ENCODE measurements around the gene TNFRSF1B. TPM values are rescaled to one million over a fixed set of nuclear protein-coding genes. Genes with fewer than 3 reads are reported as not detected.

TNFRSF1B gene
- total RNA-seq, 4 donors from 2014 or later, result 2.1 to 17.5 (median 10.3) TPM

GRCh38 chr1:12173041-12173509 lies 6.3 kb downstream of the TNFRSF1B start:
- Histone ChIP-seq H3K36me3 (no peaks in the 10 kb centered on the region), H3K9me3 (no peaks in the 10 kb centered on the region), H3K27me3 (peaks cover 0 to 29% (median 0%) of the 10 kb centered on the region in 4 donors), H3K4me3 (peak overlapping the region in 1 of 4 donors; percentile 23), H3K27ac (peak overlapping the region; percentile 63 to 89 (median 81)), H3K4me1 (peaks cover 21 to 100% (median 44%) of the 10 kb centered on the region in 3 donors)
- DNase-seq, result no peak
- WGBS, 2 donors, result 65 to 73% methylated on average over 3 of the region's 3 CpGs
- intact Hi-C loops (cut with DNase I), result no loop called here
- TF ChIP-seq POLR2A (IDR thresholded peaks at IDR 0.05), result no peak
- TF ChIP-seq, protein P1, sequence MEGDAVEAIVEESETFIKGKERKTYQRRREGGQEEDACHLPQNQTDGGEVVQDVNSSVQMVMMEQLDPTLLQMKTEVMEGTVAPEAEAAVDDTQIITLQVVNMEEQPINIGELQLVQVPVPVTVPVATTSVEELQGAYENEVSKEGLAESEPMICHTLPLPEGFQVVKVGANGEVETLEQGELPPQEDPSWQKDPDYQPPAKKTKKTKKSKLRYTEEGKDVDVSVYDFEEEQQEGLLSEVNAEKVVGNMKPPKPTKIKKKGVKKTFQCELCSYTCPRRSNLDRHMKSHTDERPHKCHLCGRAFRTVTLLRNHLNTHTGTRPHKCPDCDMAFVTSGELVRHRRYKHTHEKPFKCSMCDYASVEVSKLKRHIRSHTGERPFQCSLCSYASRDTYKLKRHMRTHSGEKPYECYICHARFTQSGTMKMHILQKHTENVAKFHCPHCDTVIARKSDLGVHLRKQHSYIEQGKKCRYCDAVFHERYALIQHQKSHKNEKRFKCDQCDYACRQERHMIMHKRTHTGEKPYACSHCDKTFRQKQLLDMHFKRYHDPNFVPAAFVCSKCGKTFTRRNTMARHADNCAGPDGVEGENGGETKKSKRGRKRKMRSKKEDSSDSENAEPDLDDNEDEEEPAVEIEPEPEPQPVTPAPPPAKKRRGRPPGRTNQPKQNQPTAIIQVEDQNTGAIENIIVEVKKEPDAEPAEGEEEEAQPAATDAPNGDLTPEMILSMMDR (IDR thresholded peaks at IDR 0.05), result no peak

GRCh38 chr1:12173631-12174121 lies 6.9 kb downstream of the TNFRSF1B start:
- intact Hi-C loops (cut with DNase I), result no loop called here
- Histone ChIP-seq H3K27ac (peak overlapping the region; percentile 63 to 89 (median 81)), H3K27me3 (peaks cover 0 to 28% (median 0%) of the 10 kb centered on the region in 4 donors), H3K36me3 (no peaks in the 10 kb centered on the region), H3K9me3 (no peaks in the 10 kb centered on the region), H3K4me3 (peak overlapping the region in 1 of 4 donors; percentile 23), H3K4me1 (peaks cover 26 to 100% (median 49%) of the 10 kb centered on the region in 3 donors)
- 39 to 49% methylated on average over 6 to 10 of the region's 11 CpGs for WGBS, 2 donors
- no peak for DNase-seq
- peak in 1 of 4 donors; percentile 55 for TF ChIP-seq POLR2A (IDR thresholded peaks at IDR 0.05)
- TF ChIP-seq, protein P1 (IDR thresholded peaks at IDR 0.05), result no peak

GRCh38 chr1:12174924-12175810 lies 8.4 kb downstream of the TNFRSF1B start:
- DNase-seq, result no peak
- H3K27me3 ChIP-seq, result peaks cover 0 to 31% (median 0%) of the 10 kb centered on the region in 4 donors
- peaks cover 24 to 100% (median 48%) of the 10 kb centered on the region in 3 donors for H3K4me1 ChIP-seq
- peak overlapping the region in 1 of 4 donors; percentile 30 for H3K4me3 ChIP-seq
- peak overlapping the region; percentile 44 to 89 (median 78) for H3K27ac ChIP-seq
- WGBS, 2 donors, result 65 to 81% methylated on average over 8 to 13 of the region's 17 CpGs
- intact Hi-C loops (cut with DNase I), result no loop called here
- no peaks in the 10 kb centered on the region for H3K36me3 ChIP-seq
- H3K9me3 ChIP-seq, result no peaks in the 10 kb centered on the region
- no peak for TF ChIP-seq POLR2A (IDR thresholded peaks at IDR 0.05)
- TF ChIP-seq, protein P1 (IDR thresholded peaks at IDR 0.05), result no peak

GRCh38 chr1:12176298-12177118 lies 9.7 kb downstream of the TNFRSF1B start:
- Histone ChIP-seq H3K4me3 (no peak overlapping the region), H3K27ac (peak overlapping the region in 3 of 4 donors; percentile 69 to 89 (median 85)), H3K4me1 (peaks cover 24 to 100% (median 57%) of the 10 kb centered on the region in 3 donors), H3K36me3 (no peaks in the 10 kb centered on the region), H3K9me3 (no peaks in the 10 kb centered on the region), H3K27me3 (peaks cover 0 to 31% (median 0%) of the 10 kb centered on the region in 4 donors)
- TF ChIP-seq, protein P1 (IDR thresholded peaks at IDR 0.05), result no peak
- TF ChIP-seq POLR2A (IDR thresholded peaks at IDR 0.05), result no peak
- intact Hi-C loops (cut with DNase I), result no loop called here
- no peak for DNase-seq
- WGBS, 2 donors, result 77 to 82% methylated on average over 6 of the region's 6 CpGs
